UCSD-AML1 (cell line): Measurements from ENCODE around the gene GAD2.
"Not testable (repeated sequence)": the region's sequence is repeated elsewhere in the genome, so short reads cannot be mapped to it uniquely, and the experiment has no call there.

Experiments
- DNase-seq: peaks from one replicate; lab custom pipeline; 2025; ENCODE audit not compliant: unreplicated experiment; lab: John Stamatoyannopoulos, UW

The GAD2 gene

DNA sequence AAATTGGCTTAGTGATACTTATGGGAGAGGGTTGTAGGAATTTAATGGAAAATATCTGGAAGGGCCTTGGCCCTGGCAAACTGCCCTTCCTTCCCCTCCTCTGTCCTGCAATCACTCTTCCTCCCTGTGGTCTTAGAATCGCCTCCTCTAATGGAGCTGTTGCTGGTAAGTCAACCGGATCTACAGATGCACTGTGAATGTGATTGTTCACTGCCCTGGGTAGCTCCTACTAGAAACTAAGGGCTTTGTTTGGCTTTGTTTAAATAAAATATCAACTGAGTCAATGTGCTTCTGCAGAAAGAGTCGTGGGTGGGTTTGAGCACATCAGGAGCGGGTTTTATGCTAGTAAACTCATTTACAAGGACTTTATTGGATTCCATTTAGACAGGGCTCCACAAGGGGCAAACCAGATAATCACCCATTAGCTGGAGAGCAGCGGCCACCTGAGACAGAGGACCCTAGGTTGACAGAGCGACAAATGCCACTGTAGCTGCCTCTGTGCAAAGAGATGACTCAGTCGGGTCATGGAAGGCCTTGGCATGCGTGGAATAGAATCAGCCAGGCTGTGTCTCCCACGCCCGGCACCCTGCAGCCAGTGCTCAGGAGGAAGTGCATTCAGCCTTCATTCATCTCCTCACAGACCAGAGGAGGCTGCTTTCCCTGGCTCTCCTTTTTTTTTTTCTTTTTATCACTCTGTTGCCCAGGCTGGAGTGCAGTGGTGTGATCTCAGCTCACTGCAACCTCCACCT lies 97.9 kb downstream of the GAD2 start:
- no peak for DNase-seq

DNA sequence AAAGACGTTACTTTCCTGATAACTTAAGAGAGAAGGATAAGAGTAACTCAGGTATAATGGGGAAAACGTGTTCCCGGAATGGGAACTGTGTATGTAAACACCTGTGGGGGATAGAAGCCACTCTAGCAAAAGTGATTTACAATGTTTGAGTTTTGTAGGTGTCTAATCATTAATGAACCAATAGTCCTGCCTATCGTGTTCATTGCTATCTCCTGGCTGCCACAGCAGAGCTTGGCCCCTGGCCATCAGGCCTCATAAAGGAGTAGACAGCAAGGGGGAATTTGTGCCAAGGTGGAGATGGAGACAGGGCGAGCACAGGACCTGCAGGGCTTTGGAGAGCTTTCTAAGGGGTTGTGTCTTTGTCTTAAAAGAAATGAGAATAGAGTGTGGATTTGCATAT lies 102.1 kb downstream of the GAD2 start:
- DNase-seq = no peak

DNA sequence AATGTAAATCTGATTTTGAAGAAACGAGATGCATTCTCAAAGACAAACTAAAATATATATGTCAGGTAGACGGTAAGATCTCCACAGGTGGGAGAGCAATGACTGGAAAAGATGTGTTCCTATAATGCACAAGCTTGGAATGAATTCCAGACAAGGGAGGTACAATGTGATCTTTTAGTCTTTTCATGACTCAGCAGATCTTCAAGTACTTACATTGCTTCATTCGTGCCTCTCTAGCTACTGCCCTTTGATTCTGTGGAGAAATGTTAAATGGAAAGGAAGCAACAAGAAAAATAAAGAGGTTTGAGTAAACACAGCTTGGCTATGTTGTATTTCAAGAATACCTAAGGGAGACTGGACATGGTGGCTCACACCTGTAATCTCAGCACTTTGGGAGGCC lies 106.6 kb downstream of the GAD2 start:
- DNase-seq = no peak

DNA sequence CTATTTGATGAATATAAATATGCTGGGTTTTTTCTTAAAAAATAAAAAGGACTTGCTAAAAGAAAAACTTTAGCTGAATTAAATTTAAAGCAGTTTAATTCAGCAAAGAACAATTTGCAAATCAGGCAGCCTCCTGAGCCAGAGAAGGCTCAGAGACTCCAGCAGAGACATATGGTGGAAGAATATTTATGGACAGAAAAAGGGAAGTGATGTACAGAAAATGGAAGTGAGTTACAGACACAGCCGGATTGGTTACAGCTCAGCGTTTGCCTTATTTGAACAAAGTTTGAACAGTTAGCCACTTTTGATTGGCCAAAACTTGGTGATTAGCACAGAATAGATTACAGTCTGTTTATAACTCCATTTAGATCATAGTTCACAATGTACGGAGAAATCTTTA lies 110.3 kb downstream of the GAD2 start:
- DNase-seq = no peak

DNA sequence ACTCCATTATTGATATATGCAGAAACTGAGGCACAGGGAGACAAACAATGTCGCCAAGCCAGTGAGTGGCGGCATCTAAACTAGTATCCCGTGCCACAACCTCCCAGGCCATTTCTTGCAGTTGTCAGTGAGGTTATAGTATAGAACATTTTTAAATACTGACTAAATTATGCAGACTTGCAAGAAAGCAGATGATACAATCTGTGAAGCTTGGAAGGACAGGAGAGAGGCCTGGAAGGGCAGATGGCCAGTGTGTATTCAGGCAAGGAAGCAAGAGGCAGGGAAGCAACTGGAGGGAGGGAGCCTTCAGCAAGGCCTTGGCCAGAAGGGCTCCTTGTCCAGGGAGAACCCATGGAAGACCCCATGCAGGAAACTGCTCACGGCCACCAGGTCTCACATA lies 111.2 kb downstream of the GAD2 start:
- DNase-seq = no peak

DNA sequence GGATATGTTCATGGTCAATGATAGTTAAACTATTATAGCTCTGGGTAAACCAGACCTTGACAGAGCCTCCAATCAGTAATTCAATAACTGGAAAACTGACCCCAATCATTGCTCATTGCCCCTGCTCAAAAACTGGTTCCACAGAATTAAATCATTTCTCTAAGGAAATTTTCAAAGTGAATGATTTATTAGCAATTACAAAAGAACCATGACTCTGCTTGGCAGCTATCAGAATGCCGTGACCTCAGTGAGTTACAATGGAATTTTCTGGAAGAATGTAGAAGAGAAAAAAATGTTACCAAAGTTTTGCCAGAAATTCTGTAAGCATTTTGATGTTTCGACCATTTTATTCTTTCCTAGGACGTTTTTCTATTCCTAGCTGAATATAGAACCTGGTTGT lies 114.8 kb downstream of the GAD2 start:
- DNase-seq = no peak

DNA sequence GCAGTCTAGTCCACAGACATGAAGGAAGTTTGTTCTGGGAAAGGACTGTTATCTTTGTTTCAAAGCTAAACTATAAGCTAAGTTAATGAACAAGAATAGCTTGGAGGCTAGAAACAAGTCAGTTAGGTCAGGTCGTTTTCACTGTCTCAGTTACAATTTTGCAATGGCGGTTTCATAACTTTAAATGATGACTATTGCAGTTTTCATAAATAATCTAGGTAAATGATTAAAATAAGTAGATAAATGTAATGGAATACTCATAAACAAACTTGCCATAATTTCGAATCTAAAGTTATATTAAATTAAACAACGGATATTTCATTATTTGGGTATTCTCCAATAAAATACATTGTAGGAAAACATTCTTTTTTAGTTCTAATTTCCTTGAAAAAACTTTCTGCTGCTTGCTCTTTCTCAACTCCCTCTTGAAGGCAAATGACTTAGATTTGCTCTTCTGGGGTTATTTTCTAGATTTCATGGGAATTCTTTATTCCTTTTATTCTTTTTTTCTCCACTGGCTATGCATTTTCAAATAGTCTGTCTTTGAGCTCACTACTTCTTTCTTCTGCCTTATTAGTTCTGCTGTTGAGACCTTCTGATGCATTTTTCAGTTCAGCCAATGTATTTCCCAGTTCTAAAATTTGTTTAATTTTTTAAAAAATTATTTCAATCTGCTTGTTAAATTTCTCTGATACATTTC lies 117.8 kb downstream of the GAD2 start:
- DNase-seq = no peak

DNA sequence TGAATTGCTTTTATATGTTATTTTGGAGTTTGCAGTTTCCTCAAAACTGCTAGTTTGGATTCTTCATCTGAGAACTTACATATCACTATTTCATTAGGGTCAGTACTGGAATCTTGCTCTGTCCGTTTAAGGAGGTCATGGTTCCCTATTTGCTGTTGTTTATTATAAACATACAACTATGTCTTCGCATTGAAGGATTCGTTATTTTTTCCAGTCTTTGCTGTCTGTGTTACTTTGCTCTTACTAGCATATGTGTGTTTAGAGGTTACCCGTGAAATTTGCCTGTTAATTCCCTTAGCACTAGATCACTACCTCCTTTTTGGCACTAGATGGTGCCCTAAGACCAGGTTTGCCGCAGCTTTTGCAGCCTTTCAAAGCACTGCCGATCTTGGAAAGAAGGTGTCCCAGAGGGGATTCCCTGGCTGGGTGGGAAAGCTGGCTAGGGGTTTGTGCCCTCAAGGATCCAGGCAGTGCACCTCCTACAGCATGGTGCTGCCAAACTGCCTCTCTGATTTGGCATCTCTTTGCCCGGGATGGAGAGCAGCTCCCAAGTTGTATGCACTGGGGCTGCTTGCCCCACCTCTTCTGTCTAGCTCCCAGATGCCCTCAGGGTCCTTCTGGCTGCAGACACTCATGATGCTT lies 118.5 kb downstream of the GAD2 start:
- peak; percentile 69 for DNase-seq

DNA sequence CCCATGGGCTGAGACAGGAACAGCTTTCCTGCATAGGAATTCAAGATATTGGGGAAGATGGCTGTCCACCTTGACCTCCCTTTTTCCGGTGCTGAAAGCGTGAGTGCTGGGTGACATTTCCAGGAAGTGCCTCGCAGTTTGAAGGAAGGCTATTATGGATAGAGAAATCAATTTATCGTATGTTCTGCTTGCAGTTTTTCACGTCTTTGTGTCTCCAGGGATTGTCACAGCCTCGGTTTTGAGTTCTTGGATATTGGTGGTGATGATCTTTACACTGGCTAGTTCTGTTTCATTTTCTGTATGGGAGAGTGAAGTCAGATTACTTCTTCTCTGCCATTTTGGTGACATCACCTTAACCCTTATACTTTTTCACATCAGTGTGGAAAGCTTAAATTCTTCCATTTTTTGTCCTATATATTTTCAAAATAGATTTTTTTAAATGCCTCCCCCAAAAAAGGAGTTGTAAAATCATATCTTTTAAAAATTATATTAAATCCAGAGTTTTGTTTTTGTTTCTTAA lies 119.1 kb downstream of the GAD2 start:
- DNase-seq = no peak

DNA sequence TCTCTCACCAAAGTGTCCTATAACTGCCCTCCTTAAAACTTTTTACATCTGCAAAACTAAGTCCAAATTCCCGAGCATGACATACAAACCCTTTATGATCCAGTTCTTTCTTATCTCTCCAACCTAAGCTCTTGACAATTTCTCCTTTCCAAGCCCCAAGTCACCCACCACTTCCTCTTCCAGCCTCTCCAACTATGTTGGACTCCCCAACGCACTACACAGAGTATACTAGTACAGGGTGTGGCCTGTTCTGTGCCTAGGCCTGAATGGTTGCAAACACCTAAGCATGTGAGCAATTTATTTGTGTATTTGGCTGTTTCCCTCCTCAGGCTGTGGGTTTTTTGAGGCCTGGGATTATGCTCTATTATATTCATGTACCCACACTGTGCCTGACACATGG lies 120.4 kb downstream of the GAD2 start:
- peak; percentile 13 for DNase-seq

DNA sequence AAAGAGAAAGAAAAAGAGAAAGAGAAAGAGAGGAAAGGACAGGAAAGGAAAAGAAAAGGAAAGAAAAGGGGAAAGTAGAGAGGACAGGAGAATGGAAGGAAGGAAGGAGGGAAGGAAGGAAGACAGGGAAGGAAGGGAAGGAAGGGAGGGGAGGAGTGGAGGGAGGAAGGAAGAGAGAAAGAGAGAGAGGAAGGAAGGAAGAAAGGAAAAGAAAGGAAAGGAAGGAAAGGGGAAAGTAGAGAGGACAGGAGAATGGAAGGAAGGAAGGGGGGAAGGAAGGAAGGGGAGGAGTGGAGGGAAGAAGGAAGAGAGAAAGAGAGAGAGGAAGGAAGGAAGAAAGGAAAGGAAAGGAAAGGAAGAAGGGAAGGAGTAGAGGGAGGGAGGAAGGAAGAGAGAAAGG lies 125.1 kb downstream of the GAD2 start:
- no peak for DNase-seq

DNA sequence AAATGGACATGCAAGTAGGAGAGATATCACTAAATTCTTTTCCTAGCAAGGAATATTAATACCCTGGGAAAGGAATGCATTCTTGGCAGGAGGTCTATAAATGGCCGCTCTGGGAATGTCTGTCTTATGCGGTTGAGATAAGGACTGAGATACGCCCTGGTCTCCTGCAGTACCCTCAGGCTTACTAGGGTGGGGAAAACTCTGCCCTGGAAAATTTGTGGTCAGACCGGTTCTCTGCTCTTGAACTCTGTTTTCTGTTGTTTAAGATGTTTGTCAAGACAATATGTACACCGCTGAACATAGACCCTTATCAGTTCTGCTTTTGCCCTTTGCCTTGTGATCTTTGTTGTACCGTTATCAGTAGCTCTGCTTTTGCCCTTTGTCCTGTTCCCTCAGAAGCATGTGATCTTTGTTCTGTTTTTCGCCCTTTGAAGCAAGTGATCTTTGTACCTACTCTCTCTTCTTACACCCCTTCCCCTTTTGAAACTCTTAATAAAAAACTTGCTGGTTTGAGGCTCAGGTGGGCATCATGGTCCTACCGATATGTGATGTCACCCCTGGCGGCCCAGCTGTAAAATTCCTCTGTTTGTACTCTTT lies 132.3 kb downstream of the GAD2 start:
- DNase-seq = not testable (repeated sequence)
